Suprapubic skin (tissue), 4 donors: ENCODE results near the gene COL26A1. TPM values are rescaled to one million over a fixed set of nuclear protein-coding genes. Genes with fewer than 3 reads are reported as not detected.

Experiments
- DNase-seq, 2 donors: peaks; one replicate each; pipeline ENCODE4 v3.0.0-alpha.2; 2019; ENCODE audit warnings: low spot score in 2 of 2
- H3K27ac ChIP-seq: fragments of 200-600 bp; sonication (generic); one replicate; pipeline ENCODE4 v1.5.1; 2019
- H3K27me3 ChIP-seq: fragments of 200-600 bp; sonication (generic); one replicate; pipeline ENCODE4 v1.5.1; 2019
- H3K36me3 ChIP-seq: fragments of 200-600 bp; sonication (generic); one replicate; pipeline ENCODE4 v1.5.1; 2019
- H3K4me1 ChIP-seq: fragments of 200-600 bp; sonication (generic); one replicate; pipeline ENCODE4 v1.5.1; 2019
- H3K4me3 ChIP-seq: fragments of 200-600 bp; sonication (generic); one replicate; pipeline ENCODE4 v1.5.1; 2019; ENCODE audit warnings: mild to moderate bottlenecking
- H3K9me3 ChIP-seq: fragments of 200-600 bp; sonication (generic); one replicate; pipeline ENCODE4 v1.5.1; 2019
- EP300 ChIP-seq: sonication (generic); formaldehyde crosslinking; IDR thresholded peaks from one replicate; pipeline ENCODE4 v1.6.1; 2017; ENCODE audit warnings: antibody characterized with exemption
- POLR2A ChIP-seq, 2 donors: fragments of 450-650 bp; IDR thresholded peaks; one replicate each; pipeline ENCODE4 v1.6.1; 2017; ENCODE audit warnings: antibody characterized with exemption in 2 of 2, mild to moderate bottlenecking in 2 of 2, moderate library complexity in 2 of 2
- POLR2AphosphoS5 ChIP-seq, 3 donors: sonication (generic); formaldehyde crosslinking; IDR thresholded peaks; one replicate each; pipeline ENCODE4 v1.6.1; 2017; ENCODE audit warnings: antibody characterized with exemption in 3 of 3
- WGBS: methylation state at CpG from one replicate; pipeline ENCODE4 v1.1.5; 2018; 5-methylcytosine and 5-hydroxymethylcytosine counted together
- total RNA-seq, 4 donors: library from RNA; depleted of rRNA; stranded (reverse); fragments of >200 nt; gene quantifications; one replicate each; pipeline ENCODE4 v1.1.0, GENCODE V29; 2016
- TF ChIP-seq, protein P1 (sequence below), 2 donors: fragments of 200-600 bp in 1 of 2; fragments of 450-650 bp in 1 of 2; sonication (generic) in 1 of 2; IDR thresholded peaks; one replicate each; pipeline ENCODE4 v1.5.1; 2016 to 2019; ENCODE audit warnings: antibody characterized with exemption in 2 of 2, mild to moderate bottlenecking in 1 of 2, moderate library complexity in 1 of 2

COL26A1 gene
- total RNA-seq, 4 donors from 2014 or later: 1.1 TPM; not detected in 3

DNA sequence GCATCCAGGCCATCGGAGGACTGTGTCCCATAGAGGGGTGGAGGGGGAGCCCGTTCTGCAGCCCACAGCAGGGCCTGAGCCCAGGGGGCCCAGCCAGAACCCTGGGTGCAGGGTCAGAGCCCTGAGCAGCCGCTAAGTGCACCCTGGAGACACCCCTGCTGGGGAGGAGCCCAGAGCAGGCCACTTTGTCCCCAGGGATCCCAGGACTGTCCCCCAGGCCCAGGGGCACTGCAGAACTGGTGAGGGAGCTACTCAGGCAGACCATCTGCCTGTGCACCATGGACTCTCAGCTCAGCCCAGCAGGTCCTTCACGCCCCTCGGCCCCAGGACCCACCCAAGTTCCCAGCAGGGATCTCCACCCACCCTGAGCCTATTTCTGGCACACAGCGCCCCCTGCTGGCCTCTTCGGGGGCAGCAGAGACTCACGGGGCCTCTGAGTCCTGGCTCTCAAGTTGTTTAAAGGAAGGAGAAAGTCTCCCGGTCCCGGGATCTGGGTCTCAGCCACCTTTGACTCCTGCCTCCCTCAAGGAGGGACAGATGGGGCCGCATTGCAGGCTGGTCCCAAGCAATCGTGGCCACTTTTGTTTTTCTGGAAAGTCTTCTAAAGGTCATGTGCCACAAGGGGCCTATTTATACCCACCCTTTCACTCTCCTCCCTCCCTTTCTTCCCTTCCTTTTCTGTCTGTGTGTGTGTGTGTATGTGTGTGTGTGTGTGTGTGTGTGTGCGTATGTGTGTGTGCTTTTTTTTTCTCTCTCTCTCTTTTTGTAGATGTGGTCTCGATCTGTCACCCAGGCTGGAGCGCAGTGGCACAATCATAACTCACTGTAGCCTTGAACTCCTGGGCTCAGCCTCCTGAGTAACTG, 176.2 kb downstream of the COL26A1 start:
- Histone ChIP-seq H3K4me1 (peaks cover 4% of the 10 kb centered on the region), H3K9me3 (no peaks in the 10 kb centered on the region), H3K27me3 (peaks cover 13% of the 10 kb centered on the region), H3K36me3 (no peaks in the 10 kb centered on the region), H3K4me3 (no peak overlapping the region), H3K27ac (no peak overlapping the region)
- 30% methylated on average over 7 of the region's 15 CpGs for WGBS
- TF ChIP-seq, protein P1, sequence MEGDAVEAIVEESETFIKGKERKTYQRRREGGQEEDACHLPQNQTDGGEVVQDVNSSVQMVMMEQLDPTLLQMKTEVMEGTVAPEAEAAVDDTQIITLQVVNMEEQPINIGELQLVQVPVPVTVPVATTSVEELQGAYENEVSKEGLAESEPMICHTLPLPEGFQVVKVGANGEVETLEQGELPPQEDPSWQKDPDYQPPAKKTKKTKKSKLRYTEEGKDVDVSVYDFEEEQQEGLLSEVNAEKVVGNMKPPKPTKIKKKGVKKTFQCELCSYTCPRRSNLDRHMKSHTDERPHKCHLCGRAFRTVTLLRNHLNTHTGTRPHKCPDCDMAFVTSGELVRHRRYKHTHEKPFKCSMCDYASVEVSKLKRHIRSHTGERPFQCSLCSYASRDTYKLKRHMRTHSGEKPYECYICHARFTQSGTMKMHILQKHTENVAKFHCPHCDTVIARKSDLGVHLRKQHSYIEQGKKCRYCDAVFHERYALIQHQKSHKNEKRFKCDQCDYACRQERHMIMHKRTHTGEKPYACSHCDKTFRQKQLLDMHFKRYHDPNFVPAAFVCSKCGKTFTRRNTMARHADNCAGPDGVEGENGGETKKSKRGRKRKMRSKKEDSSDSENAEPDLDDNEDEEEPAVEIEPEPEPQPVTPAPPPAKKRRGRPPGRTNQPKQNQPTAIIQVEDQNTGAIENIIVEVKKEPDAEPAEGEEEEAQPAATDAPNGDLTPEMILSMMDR (IDR thresholded peaks at IDR 0.05): peak; percentile 12 to 91
- no peak for TF ChIP-seq POLR2AphosphoS5 (IDR thresholded peaks at IDR 0.05)
- no peak for DNase-seq

GRCh38 chr7:101539784-101540183, 177.1 kb downstream of the COL26A1 start:
- no peak for DNase-seq
- WGBS: 91% methylated on average over 13 of the region's 13 CpGs
- peaks cover 4% of the 10 kb centered on the region for H3K4me1 ChIP-seq
- H3K36me3 ChIP-seq: no peaks in the 10 kb centered on the region
- H3K4me3 ChIP-seq: no peak overlapping the region
- H3K27ac ChIP-seq: no peak overlapping the region
- no peaks in the 10 kb centered on the region for H3K9me3 ChIP-seq
- peaks cover 13% of the 10 kb centered on the region for H3K27me3 ChIP-seq
- TF ChIP-seq, protein P1 (IDR thresholded peaks at IDR 0.05): no peak

GRCh38 chr7:101542527-101543241, 180.0 kb downstream of the COL26A1 start:
- Histone ChIP-seq H3K4me1 (no peaks in the 10 kb centered on the region), H3K36me3 (no peaks in the 10 kb centered on the region), H3K4me3 (no peak overlapping the region), H3K27me3 (peaks cover 13% of the 10 kb centered on the region), H3K9me3 (no peaks in the 10 kb centered on the region), H3K27ac (no peak overlapping the region)
- peak in 1 of 2 donors; percentile 81 for DNase-seq
- WGBS: 32% methylated on average over 12 of the region's 16 CpGs
- TF ChIP-seq, protein P1 (IDR thresholded peaks at IDR 0.05): peak; percentile 64 to 85
- TF ChIP-seq POLR2AphosphoS5 (IDR thresholded peaks at IDR 0.05) (no peak), EP300 (no peak), POLR2A (IDR thresholded peaks at IDR 0.05) (no peak)

DNA sequence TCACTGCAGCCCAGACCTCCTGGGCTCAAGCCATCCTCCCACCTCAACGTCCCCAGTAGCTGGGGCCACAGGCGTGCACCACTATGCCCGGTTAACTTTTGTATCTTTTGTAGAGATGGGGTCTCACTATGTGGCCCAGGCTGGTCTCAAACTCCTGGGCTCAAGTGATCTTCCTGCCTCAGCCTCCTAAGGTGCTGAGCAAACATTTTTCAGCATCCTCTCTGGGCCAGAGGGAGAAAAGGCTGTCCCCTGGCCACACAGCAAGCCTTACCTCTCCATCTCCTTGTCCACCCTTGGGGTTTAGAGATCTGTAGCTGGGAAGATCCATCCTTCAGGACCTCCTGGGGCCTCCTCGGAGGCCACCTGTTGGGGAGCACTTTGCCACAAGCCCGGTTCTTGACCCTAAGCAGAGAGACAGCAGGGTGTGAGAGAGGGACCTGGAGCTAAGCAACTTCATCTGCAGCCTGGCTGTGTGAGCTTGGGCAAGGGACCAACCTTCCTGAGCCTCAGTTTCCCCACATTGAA, 180.6 kb downstream of the COL26A1 start:
- Histone ChIP-seq H3K4me1 (no peaks in the 10 kb centered on the region), H3K27me3 (peaks cover 13% of the 10 kb centered on the region), H3K27ac (no peak overlapping the region), H3K9me3 (no peaks in the 10 kb centered on the region), H3K36me3 (no peaks in the 10 kb centered on the region), H3K4me3 (no peak overlapping the region)
- DNase-seq: no peak
- TF ChIP-seq, protein P1 (IDR thresholded peaks at IDR 0.05): no peak
- no peak for TF ChIP-seq EP300
- TF ChIP-seq POLR2AphosphoS5 (IDR thresholded peaks at IDR 0.05): no peak
- no peak for TF ChIP-seq POLR2A (IDR thresholded peaks at IDR 0.05)
- 38% methylated on average over 5 of the region's 5 CpGs for WGBS

DNA sequence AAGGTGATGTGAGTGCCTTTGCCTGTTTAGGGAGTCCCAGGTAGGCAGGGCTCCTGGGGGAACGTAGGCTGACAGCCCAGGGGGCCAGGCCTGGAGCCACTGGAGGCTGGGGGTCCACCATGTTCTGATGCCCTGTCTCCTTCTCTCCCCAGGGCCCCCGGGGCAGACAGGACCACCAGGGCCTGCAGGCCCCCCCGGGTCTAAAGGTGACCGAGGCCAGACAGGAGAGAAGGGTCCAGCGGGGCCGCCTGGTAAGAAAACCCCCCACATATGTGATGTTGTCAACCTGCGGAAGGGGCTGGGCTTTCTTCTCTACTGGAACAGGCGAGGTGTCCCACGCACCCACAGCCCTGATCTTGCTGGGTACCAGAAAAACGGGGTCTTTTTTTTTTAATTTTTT, 181.2 kb downstream of the COL26A1 start:
- no peaks in the 10 kb centered on the region for H3K36me3 ChIP-seq
- WGBS: 85% methylated on average over 4 of the region's 10 CpGs
- H3K9me3 ChIP-seq: no peaks in the 10 kb centered on the region
- H3K4me3 ChIP-seq: no peak overlapping the region
- TF ChIP-seq EP300 (no peak), POLR2A (IDR thresholded peaks at IDR 0.05) (no peak), POLR2AphosphoS5 (IDR thresholded peaks at IDR 0.05) (no peak)
- TF ChIP-seq, protein P1 (IDR thresholded peaks at IDR 0.05): no peak
- H3K4me1 ChIP-seq: no peaks in the 10 kb centered on the region
- peaks cover 13% of the 10 kb centered on the region for H3K27me3 ChIP-seq
- no peak for DNase-seq
- no peak overlapping the region for H3K27ac ChIP-seq
